IMR-90 (cell line): ENCODE data around the gene FAM210B. TPM values are rescaled to one million over a fixed set of nuclear protein-coding genes. Genes with fewer than 3 reads are reported as not detected.

Experiments used
- ATAC-seq: fragments of 200-7000 bp; cut with Tn5 transposase; 2 replicates; pipeline ENCODE4 v1.9.1; 2020; ENCODE audit warnings: low read depth, mild to moderate bottlenecking, moderate library complexity
- BruUV-seq: library from RNA; stranded (reverse); fragments of 400-500 nt; replicated peaks from 2 replicates; lab custom pipeline; 2021; lab: Mats Ljungman, UMichigan
- CTCF ChIA-PET: fragments of 300-600 bp; formaldehyde crosslinking; extraction: SDS; loops from one replicate; lab custom pipeline; 2021; ENCODE audit warnings: antibody characterized with exemption; lab: Yijun Ruan, JAX
- POLR2A ChIA-PET: fragments of 300-600 bp; sonication (Branson Sonifier 250); formaldehyde crosslinking; loops from one replicate; lab custom pipeline; 2022; ENCODE audit warnings: antibody characterized with exemption; ENCODE audit not compliant: unreplicated experiment; lab: Charles Lee
- DNase-seq: peaks from one replicate; pipeline ENCODE4 v3.0.0; 2013
- H2AFZ ChIP-seq: replicated peaks from 2 replicates; pipeline ENCODE3; 2013; ENCODE audit warnings: low read length, mild to moderate bottlenecking; ENCODE audit not compliant: poor library complexity
- H2AK5ac ChIP-seq: 2 replicates; pipeline ENCODE4 v1.6.1; 2013; ENCODE audit warnings: low read depth, low read length, inconsistent platforms
- H2AK9ac ChIP-seq: replicated peaks from 2 replicates; pipeline ENCODE3; 2013; ENCODE audit warnings: mild to moderate bottlenecking, low read depth, low read length, moderate library complexity; ENCODE audit not compliant: poor library complexity
- H2BK120ac ChIP-seq: 2 replicates; pipeline ENCODE4 v1.6.1; 2013; ENCODE audit warnings: low read depth, low read length, inconsistent platforms
- H2BK15ac ChIP-seq: 3 replicates; pipeline ENCODE4 v1.6.1; 2013; ENCODE audit warnings: low read depth, low read length, inconsistent platforms
- H2BK20ac ChIP-seq: 2 replicates; pipeline ENCODE4 v1.6.1; 2013; ENCODE audit warnings: low read depth, mild to moderate bottlenecking, inconsistent platforms, low read length, moderate library complexity
- H2BK5ac ChIP-seq: 2 replicates; pipeline ENCODE4 v1.6.1; 2013; ENCODE audit warnings: mild to moderate bottlenecking, low read depth, low read length, inconsistent platforms; ENCODE audit not compliant: poor library complexity, severe bottlenecking
- H3K14ac ChIP-seq: replicated peaks from 2 replicates; pipeline ENCODE4 v1.6.1; 2013; ENCODE audit warnings: low read depth, low read length, inconsistent platforms
- H3K18ac ChIP-seq: 2 replicates; pipeline ENCODE4 v1.6.1; 2013; ENCODE audit warnings: low read depth, low read length, control low read depth
- H3K23ac ChIP-seq: 2 replicates; pipeline ENCODE4 v1.6.1; 2013; ENCODE audit warnings: low read depth, low read length, inconsistent platforms
- H3K27ac ChIP-seq: 2 replicates; pipeline ENCODE4 v1.5.1; 2013; ENCODE audit warnings: mild to moderate bottlenecking, control low read depth, low read length; ENCODE audit not compliant: insufficient read depth
- H3K27me3 ChIP-seq: 2 replicates; pipeline ENCODE4 v1.6.1; 2013; ENCODE audit warnings: low read length; ENCODE audit not compliant: control insufficient read depth, insufficient read depth
- H3K36me3 ChIP-seq: 2 replicates; pipeline ENCODE4 v1.6.1; 2013; ENCODE audit warnings: low read length, mixed read lengths; ENCODE audit not compliant: control insufficient read depth, insufficient read depth
- H3K4ac ChIP-seq: 2 replicates; pipeline ENCODE4 v1.6.1; 2013; ENCODE audit warnings: low read depth, low read length, inconsistent platforms
- H3K4me1 ChIP-seq: 2 replicates; pipeline ENCODE4 v1.6.1; 2013; ENCODE audit warnings: low read length, mixed read lengths; ENCODE audit not compliant: control insufficient read depth, insufficient read depth
- H3K4me2 ChIP-seq: 2 replicates; pipeline ENCODE4 v1.6.1; 2013; ENCODE audit warnings: low read depth, mild to moderate bottlenecking, control low read depth, low read length, moderate library complexity
- H3K4me3 ChIP-seq: 2 replicates; pipeline ENCODE4 v1.5.1; 2013; ENCODE audit warnings: low read depth, mild to moderate bottlenecking, control low read depth, low read length, moderate library complexity; ENCODE audit not compliant: insufficient read depth
- H3K56ac ChIP-seq: 2 replicates; pipeline ENCODE4 v1.6.1; 2013; ENCODE audit warnings: low read length, inconsistent platforms; ENCODE audit not compliant: insufficient read depth; ENCODE audit errors: extremely low read depth
- H3K79me1 ChIP-seq, 2 experiments: 2 replicates each; pipeline ENCODE4 v1.6.1; 2013; ENCODE audit warnings: low read length in 2 of 2, inconsistent platforms in 1 of 2, low read depth in 1 of 2
- H3K9ac ChIP-seq: 2 replicates; pipeline ENCODE4 v1.6.1; 2013; ENCODE audit warnings: low read depth, low read length, control low read depth
- H3K9me1 ChIP-seq: 2 replicates; pipeline ENCODE4 v1.6.1; 2013; ENCODE audit warnings: low read length, inconsistent platforms; ENCODE audit not compliant: insufficient read depth
- H3K9me3 ChIP-seq: 2 replicates; pipeline ENCODE4 v1.6.1; 2013; ENCODE audit warnings: low read length; ENCODE audit not compliant: control insufficient read depth, insufficient read depth
- H4K20me1 ChIP-seq: 2 replicates; pipeline ENCODE4 v1.6.1; 2013; ENCODE audit warnings: low read length, inconsistent platforms; ENCODE audit not compliant: insufficient read depth
- H4K5ac ChIP-seq: 2 replicates; pipeline ENCODE4 v1.6.1; 2013; ENCODE audit warnings: mild to moderate bottlenecking, low read depth, low read length, control low read depth
- H4K8ac ChIP-seq, 2 experiments: 2 replicates each; pipeline ENCODE4 v1.6.1; 2013; ENCODE audit warnings: low read depth in 2 of 2, low read length in 2 of 2, control low read depth in 1 of 2, inconsistent platforms in 1 of 2
- H4K91ac ChIP-seq: 2 replicates; pipeline ENCODE4 v1.6.1; 2013; ENCODE audit warnings: low read depth, low read length, inconsistent platforms; ENCODE audit not compliant: insufficient read depth
- CTCF ChIP-seq: conservative IDR thresholded peaks from 2 replicates; pipeline ENCODE4 v1.5.1; 2012; ENCODE audit warnings: mild to moderate bottlenecking, low read depth, low read length, improper control_type of control experiment
- MAZ ChIP-seq: IDR thresholded peaks from 2 replicates; pipeline ENCODE4 v1.6.1; 2012; ENCODE audit warnings: low read depth, mild to moderate bottlenecking, low read length, improper control_type of control experiment, moderate library complexity, borderline replicate concordance
- POLR2A ChIP-seq: IDR thresholded peaks from 2 replicates; pipeline ENCODE4 v1.6.1; 2012; ENCODE audit warnings: mild to moderate bottlenecking, low read depth, low read length
- RAD21 ChIP-seq: IDR thresholded peaks from 2 replicates; pipeline ENCODE4 v1.6.1; 2012; ENCODE audit warnings: low read length, improper control_type of control experiment
- SMC3 ChIP-seq: fragments of 150-350 bp; IDR thresholded peaks from 2 replicates; pipeline ENCODE4 v1.6.1; 2016; ENCODE audit warnings: low read depth, mild to moderate bottlenecking, antibody characterized with exemption, low read length, moderate library complexity
- WGBS, 2 experiments: methylation state at CpG; one replicate each; pipeline versions ENCODE4 v1.1.5 to v1.1.7; 2013; ENCODE audit warnings: missing lambda C conversion rate in 2 of 2; ENCODE audit not compliant: insufficient read length in 1 of 2; ENCODE audit errors: extremely low coverage in 2 of 2; 5-methylcytosine and 5-hydroxymethylcytosine counted together
- dilution Hi-C: fragments of 300-500 bp; cut with HindIII; formaldehyde crosslinking; loops from one replicate; pipeline ENCODE4 v1.14.3; 2018; ENCODE audit warnings: low sequenced_read_pairs; ENCODE audit not compliant: unreplicated experiment
- in situ Hi-C: fragments of 300-500 bp; cut with MboI; formaldehyde crosslinking; loops from 3 replicates; pipeline ENCODE4 v1.14.3; 2019; ENCODE audit warnings: low sequenced_read_pairs, inconsistent platforms, mixed read lengths
- intact Hi-C: fragments of 100-400 bp; cut with micrococcal nuclease; formaldehyde crosslinking; loops from 2 replicates; pipeline ENCODE4 v1.10.0; 2022
- polyA plus RNA-seq, 3 experiments: library from polyadenylated mRNA; depleted of rRNA; stranded (reverse); fragments of >200 nt; gene quantifications; 2 replicates each; pipeline ENCODE4 v1.2.3, GENCODE V29; 2012; ENCODE audit warnings: low replicate concordance in 1 of 3
- total RNA-seq: library from RNA; depleted of rRNA; stranded (reverse); fragments of >200 nt; gene quantifications from 2 replicates; pipeline ENCODE4 v1.2.3, GENCODE V29; 2012

Gene FAM210B
- total and polyA plus RNA-seq, 2 of the 4 experiments (the other 2 are of a cell fraction): 29.5 to 45.0 TPM

GRCh38 chr20:56343861-56344381 lies 14.9 kb upstream of the FAM210B start:
- peak overlapping the region; percentile 79 for H3K4me2 ChIP-seq
- no peaks in the 10 kb centered on the region for H3K4me1 ChIP-seq
- no peak overlapping the region for H2BK20ac ChIP-seq
- CTCF ChIA-PET: interaction anchor here (0.6 to 1.5 kb wide), 7 partner anchors 25 to 1412 kb away, joined by 3 to 6 read pairs (median 3); partner anchors contain the start of genes AURKA, CSTF1 and MC3R
- no peak overlapping the region for H4K5ac ChIP-seq
- H3K56ac ChIP-seq: no peak overlapping the region
- H2BK120ac ChIP-seq: no peak overlapping the region
- in situ Hi-C loops (loop anchor here (10.0 kb wide), 1 partner anchor 1659 kb away; no protein-coding TSS in a partner anchor), dilution Hi-C loops (no loop called here), intact Hi-C loops (loop anchor here (1.0 to 10.0 kb wide), 2 partner anchors 1663 to 1689 kb away; no protein-coding TSS in a partner anchor)
- H4K91ac ChIP-seq: no peak overlapping the region
- no peak overlapping the region for H3K9ac ChIP-seq
- H3K23ac ChIP-seq: no peak overlapping the region
- no peak overlapping the region for H3K27ac ChIP-seq
- no peak overlapping the region for H2BK15ac ChIP-seq
- H3K9me3 ChIP-seq: no peaks in the 10 kb centered on the region
- H3K27me3 ChIP-seq: peaks cover 25% of the 10 kb centered on the region
- WGBS, 2 experiments: 2% methylated on average over 14 of the region's 41 CpGs; no CpG with 5 or more reads in 1 of the 2 experiments
- no peaks in the 10 kb centered on the region for H3K9me1 ChIP-seq
- no peak overlapping the region for H2AK9ac ChIP-seq
- TF ChIP-seq POLR2A (no peak), MAZ (no peak), SMC3 (peak; percentile 45), RAD21 (peak; percentile 71), CTCF (peak; percentile 59)
- peak overlapping the region; percentile 71 for H2AFZ ChIP-seq
- H2BK5ac ChIP-seq: no peak overlapping the region
- no peak overlapping the region for H3K18ac ChIP-seq
- no peak overlapping the region for H4K8ac ChIP-seq
- peak; percentile 98 for ATAC-seq
- no peak overlapping the region for H2AK5ac ChIP-seq
- POLR2A ChIA-PET: no interaction called here
- no peaks in the 10 kb centered on the region for H4K20me1 ChIP-seq
- no peak overlapping the region for H3K14ac ChIP-seq
- no peak overlapping the region for H3K4ac ChIP-seq
- H3K79me1 ChIP-seq: no peaks in the 10 kb centered on the region
- H3K36me3 ChIP-seq: no peaks in the 10 kb centered on the region
- 0 out of 2 replicates have a peak overlapping the region, but pooled peaks have one; percentile 15 for H3K4me3 ChIP-seq
- DNase-seq: peak; percentile 24
- BruUV-seq: no TSS peak
